K562 (cell line): Measurements from ENCODE around the gene PHF5A. TPM values are rescaled to one million over a fixed set of nuclear protein-coding genes. Genes with fewer than 3 reads are reported as not detected.

Experiments
- ARID4B ChIP-seq: sonication (generic); formaldehyde crosslinking; IDR thresholded peaks from 2 replicates; pipeline ENCODE4 v1.8.0; 2022; ENCODE audit warnings: mild to moderate bottlenecking, missing genetic modification reagents
- CREB1 ChIP-seq, 2 experiments: sonication (generic) in 1 of 2; formaldehyde crosslinking in 1 of 2; IDR thresholded peaks; 2 replicates each; pipeline versions ENCODE4 v1.6.1 to v1.8.0; 2012 to 2022; ENCODE audit warnings: inconsistent platforms in 1 of 2, mild to moderate bottlenecking in 1 of 2, missing genetic modification reagents in 1 of 2, moderate library complexity in 1 of 2
- CUX1 ChIP-seq: fragments of 200-800 bp; sonication (Bioruptor generic); IDR thresholded peaks from 2 replicates; pipeline ENCODE4 v1.6.1; 2016; ENCODE audit warnings: missing genetic modification characterization, missing compliant biosample characterization
- FOS ChIP-seq: IDR thresholded peaks from 3 replicates; pipeline ENCODE4 v1.6.1; 2011; ENCODE audit not compliant: insufficient read length; ENCODE audit errors: extremely low read depth
- GTF2B ChIP-seq: IDR thresholded peaks from 2 replicates; pipeline ENCODE4 v1.6.1; 2011; ENCODE audit not compliant: insufficient read length; ENCODE audit errors: extremely low read depth
- HDAC1 ChIP-seq, 2 experiments: fragments of 450-650 bp; IDR thresholded peaks; 2 replicates each; pipeline ENCODE4 v1.6.1; 2016 to 2017; ENCODE audit warnings: inconsistent platforms in 1 of 2, mild to moderate bottlenecking in 1 of 2, moderate library complexity in 1 of 2
- KDM4B ChIP-seq, 2 experiments: fragments of 450-650 bp in 1 of 2; sonication (generic) in 1 of 2; IDR thresholded peaks; 2 replicates each; pipeline ENCODE4 v1.6.1; 2016 to 2017; ENCODE audit warnings: borderline replicate concordance in 2 of 2, antibody characterized with exemption in 1 of 2, low read depth in 1 of 2, mild to moderate bottlenecking in 1 of 2
- KDM5B ChIP-seq: fragments of 200-600 bp; sonication (generic); IDR thresholded peaks from 2 replicates; pipeline ENCODE4 v1.6.1; 2012; ENCODE audit warnings: low read depth, mild to moderate bottlenecking, moderate library complexity, low read length, control low read depth, inconsistent platforms; ENCODE audit not compliant: insufficient replicate concordance
- MTA1 ChIP-seq: fragments of 450-650 bp; IDR thresholded peaks from 2 replicates; pipeline ENCODE4 v1.6.1; 2017; ENCODE audit warnings: borderline replicate concordance
- PML ChIP-seq: IDR thresholded peaks from 2 replicates; pipeline ENCODE4 v1.6.1; 2012; ENCODE audit warnings: low read length, inconsistent platforms
- STAT5B ChIP-seq: fragments of 250-450 bp; sonication (Bioruptor Pico); IDR thresholded peaks from 2 replicates; pipeline ENCODE4 v1.8.0; 2021; ENCODE audit warnings: mild to moderate bottlenecking, inconsistent platforms
- ZBED1 ChIP-seq: IDR thresholded peaks from 2 replicates; pipeline ENCODE4 v1.6.1; 2014
- polyA plus RNA-seq, 8 experiments: library from polyadenylated mRNA; depleted of rRNA in 4 of 8; stranded (reverse) in 5 of 8; unstranded in 3 of 8; fragments of >200 nt; fragmentation: Nextera tagmentation in 2 of 8; fragmentation: Illumina TruSeq in 1 of 8; extraction: Ambion mirVana in 2 of 8; extraction: Trizol in 1 of 8; gene quantifications; 2 replicates each; pipeline versions ENCODE4 v1.2.1 to v1.2.3, GENCODE V29; 2011 to 2014; ENCODE audit warnings: inconsistent platforms in 1 of 8, missing spikeins in 1 of 8
- total RNA-seq, 7 experiments: library from RNA; depleted of rRNA in 6 of 7; stranded (reverse); fragments of >200 nt in 6 of 7; fragmentation: Illumina TruSeq in 2 of 7; extraction: Trizol in 2 of 7; gene quantifications; 2 replicates each; pipeline versions ENCODE4 v1.2.1 to v1.2.3, GENCODE V29; 2011 to 2021; ENCODE audit warnings: low replicate concordance in 1 of 7
- TF ChIP-seq, protein P1 (sequence below): fragments of 250-450 bp; sonication (Bioruptor Pico); IDR thresholded peaks from 2 replicates; pipeline ENCODE4 v1.5.0; 2020; ENCODE audit warnings: mild to moderate bottlenecking

PHF5A gene
- total and polyA plus RNA-seq, 9 of the 15 experiments (the other 6 are each of a cell fraction or from before 2014, with no cell fraction given), result 14.2 to 144 (median 101) TPM

GRCh38 chr22:41468381-41469217, at the start of gene PHF5A, which contains the start of gene ACO2 (continued):
- TF ChIP-seq, protein P1, sequence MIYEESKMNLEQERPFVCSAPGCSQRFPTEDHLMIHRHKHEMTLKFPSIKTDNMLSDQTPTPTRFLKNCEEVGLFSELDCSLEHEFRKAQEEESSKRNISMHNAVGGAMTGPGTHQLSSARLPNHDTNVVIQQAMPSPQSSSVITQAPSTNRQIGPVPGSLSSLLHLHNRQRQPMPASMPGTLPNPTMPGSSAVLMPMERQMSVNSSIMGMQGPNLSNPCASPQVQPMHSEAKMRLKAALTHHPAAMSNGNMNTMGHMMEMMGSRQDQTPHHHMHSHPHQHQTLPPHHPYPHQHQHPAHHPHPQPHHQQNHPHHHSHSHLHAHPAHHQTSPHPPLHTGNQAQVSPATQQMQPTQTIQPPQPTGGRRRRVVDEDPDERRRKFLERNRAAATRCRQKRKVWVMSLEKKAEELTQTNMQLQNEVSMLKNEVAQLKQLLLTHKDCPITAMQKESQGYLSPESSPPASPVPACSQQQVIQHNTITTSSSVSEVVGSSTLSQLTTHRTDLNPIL, result no peak
- TF ChIP-seq KDM5B, result peak; percentile 39
- TF ChIP-seq ARID4B (CRISPR knock-in tag), result peak; percentile 93; the same call in 1 of the 2 replicates
- TF ChIP-seq GTF2B, result peak; percentile 40
- TF ChIP-seq ZBED1, result 0 out of 2 replicates have a peak, but pooled peaks have one; percentile 16
- TF ChIP-seq HDAC1 (IDR thresholded peaks at IDR 0.05), result peak in 1 of 2 experiments; percentile 86; a peak in 2 of 4 replicates
- no peak for TF ChIP-seq STAT5B (CRISPR knock-in tag)
- peak; percentile 27; the same call in 1 of the 2 replicates for TF ChIP-seq PML
- no peak for TF ChIP-seq CUX1
- peak; percentile 74 for TF ChIP-seq FOS
- peak in 1 of 2 experiments; percentile 46; a peak in 1 of 4 replicates for TF ChIP-seq KDM4B (IDR thresholded peaks at IDR 0.05; ENCODE audit: borderline replicate concordance in 2 of 2, low read depth in 1 of 2)
- TF ChIP-seq CREB1 (IDR thresholded peaks at IDR 0.05), result peak; percentile 97
- peak; percentile 98 for TF ChIP-seq CREB1 (CRISPR knock-in tag; IDR thresholded peaks at IDR 0.05)
- peak; percentile 97 for TF ChIP-seq MTA1
